GOT3 (cell line): Measurements from ENCODE around the gene PANX1.

Experiments used
- DNase-seq: peaks from one replicate; lab custom pipeline; 2025; ENCODE audit warnings: mixed read lengths; lab: John Stamatoyannopoulos, UW

Gene PANX1

DNA sequence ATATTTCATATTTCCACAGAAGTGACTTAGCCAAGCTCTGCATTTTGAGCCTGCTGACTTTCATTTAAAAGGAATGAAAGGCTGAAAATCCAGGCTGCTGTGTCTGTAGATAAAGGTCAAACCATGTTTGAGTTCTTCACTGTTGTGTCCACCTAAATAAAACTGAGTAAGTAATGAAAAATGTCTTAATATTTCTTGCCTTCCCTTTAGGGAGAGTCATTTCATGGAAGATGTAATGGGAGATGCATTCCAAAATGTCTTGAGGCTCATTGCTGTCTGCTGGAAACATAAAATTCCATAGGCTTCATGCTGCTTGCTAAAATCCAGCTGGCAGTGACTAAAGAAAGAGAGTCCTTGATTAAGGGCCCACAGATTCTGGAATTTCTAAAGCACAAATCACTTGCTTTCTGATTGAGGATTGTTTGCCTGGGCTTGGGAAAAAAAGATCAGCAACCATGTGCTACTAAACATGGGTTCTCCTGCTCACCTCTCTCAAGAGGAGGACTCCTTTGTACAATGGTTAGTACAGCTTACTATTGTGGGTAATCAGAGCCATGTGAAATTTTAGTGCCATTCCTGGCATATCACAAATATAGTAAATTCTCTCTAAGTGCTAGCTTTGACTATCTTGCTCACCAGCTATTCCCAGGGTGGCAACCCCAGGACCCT, 56.9 kb downstream of the PANX1 start:
- no peak for DNase-seq

DNA sequence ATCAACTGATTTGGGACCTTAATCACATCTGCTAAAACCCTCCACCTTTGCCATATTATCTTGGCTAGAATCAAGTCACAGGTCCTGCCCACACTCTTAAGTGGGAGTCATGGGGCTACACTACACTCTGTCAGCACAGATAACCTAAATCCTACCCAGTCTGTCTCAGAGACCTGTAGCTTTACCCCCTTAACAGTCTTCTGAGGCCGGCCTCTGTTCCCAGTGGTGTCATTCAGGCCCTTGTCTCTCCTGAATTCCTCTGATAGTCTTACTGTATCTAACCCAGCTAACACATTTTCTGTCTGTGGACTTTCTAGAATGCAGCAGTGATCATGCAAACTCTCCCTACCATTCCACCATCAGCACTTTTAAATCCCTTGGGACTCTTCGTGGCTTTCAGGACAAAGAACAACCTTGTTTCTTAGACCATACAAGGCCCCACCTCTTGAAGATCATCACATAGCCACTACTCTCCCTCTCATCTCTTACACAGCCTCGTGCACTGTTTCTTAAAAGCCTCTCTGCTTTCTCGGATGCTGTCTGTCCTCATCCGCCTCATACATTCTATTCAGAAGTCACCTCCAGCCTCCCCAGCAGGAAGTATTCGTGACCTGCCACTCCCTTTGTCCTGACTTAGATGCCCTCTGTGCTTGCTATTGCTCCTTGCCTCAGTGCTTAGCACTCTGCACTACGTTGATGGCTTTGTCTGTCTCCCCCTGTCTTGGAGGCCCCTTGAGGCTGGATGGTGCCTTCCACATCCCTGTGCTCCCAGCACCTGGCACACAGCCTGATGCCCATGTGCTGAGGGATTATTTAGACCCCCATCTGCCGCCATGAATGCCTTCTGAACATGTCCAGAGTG, 57.9 kb downstream of the PANX1 start:
- no peak for DNase-seq

DNA sequence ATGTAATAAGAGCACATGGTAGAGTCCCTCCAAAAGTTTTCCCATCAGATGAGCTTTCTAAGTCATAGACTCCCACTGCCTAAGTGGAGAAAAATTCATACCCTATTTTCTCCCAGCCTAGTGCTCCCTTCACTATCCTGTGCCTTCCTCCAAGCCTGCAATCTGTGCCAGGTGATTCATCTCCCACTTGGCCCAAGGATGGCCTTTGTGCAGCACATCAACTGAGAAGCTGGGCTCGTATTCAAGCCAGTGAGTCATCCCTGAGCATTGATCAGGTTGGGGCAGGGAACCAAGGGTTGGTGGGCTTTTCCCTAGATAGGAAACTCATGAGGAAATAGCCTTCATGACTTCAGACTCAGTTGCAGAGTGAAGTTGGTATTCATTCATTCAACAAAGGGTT, 64.6 kb downstream of the PANX1 start:
- DNase-seq: no peak

DNA sequence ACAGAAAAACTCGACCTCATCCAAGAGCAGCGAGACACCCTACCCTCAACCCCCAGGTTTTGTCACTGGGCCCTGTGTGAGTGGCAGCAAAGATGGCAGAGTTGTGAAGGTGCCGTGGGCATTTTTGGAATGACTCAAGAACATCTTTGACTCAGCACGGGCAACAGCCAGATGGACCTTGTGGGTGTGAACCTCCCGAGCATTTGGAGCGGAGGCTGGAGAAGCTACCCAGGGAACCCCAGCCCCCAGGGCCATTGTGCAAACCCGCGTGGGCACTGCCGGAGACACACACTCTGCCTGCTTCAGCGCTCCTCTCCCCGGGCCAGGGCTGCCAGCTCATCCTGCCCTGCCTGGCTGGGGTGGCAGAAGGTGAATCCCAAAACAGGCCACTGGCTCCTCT, 66.1 kb downstream of the PANX1 start:
- no peak for DNase-seq

DNA sequence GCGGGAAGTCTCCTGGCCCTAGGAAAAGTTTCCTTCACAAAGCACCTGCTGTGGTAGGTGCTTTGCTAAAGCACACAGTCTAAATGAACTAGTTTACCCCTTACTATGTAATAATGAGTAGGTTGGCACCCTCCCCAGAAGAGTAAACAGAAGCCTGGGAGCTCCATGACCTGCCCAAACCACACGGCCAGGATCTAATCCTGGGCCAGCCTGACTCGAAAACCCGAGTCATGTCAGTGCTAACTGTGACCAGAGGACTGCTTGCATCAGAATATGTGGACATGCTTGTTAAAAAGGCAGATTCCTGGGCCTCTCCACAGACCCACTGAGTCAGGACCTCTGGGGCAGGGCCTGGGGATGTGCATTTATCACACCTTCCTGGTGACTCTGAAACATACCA, 67.7 kb downstream of the PANX1 start:
- no peak for DNase-seq

DNA sequence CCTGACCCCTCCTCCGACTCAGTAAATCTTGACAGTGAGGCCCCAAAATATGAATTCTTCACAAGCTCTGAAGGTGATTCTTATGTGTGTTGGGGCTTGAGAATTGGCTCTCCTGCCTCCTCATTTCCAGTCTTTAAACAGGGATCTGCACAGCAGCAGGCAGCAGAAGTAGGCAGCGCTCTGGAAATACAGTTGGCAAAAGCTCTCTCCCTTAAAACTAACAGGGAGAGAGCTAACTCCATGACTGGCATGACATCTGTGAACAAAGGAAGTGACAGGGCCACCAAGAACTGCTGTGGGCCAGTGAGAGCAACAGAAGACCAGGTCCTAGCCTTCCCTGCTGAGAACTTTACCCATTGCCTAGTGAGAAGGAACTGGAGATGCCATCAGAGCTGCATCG, 70.1 kb downstream of the PANX1 start:
- DNase-seq: no peak

DNA sequence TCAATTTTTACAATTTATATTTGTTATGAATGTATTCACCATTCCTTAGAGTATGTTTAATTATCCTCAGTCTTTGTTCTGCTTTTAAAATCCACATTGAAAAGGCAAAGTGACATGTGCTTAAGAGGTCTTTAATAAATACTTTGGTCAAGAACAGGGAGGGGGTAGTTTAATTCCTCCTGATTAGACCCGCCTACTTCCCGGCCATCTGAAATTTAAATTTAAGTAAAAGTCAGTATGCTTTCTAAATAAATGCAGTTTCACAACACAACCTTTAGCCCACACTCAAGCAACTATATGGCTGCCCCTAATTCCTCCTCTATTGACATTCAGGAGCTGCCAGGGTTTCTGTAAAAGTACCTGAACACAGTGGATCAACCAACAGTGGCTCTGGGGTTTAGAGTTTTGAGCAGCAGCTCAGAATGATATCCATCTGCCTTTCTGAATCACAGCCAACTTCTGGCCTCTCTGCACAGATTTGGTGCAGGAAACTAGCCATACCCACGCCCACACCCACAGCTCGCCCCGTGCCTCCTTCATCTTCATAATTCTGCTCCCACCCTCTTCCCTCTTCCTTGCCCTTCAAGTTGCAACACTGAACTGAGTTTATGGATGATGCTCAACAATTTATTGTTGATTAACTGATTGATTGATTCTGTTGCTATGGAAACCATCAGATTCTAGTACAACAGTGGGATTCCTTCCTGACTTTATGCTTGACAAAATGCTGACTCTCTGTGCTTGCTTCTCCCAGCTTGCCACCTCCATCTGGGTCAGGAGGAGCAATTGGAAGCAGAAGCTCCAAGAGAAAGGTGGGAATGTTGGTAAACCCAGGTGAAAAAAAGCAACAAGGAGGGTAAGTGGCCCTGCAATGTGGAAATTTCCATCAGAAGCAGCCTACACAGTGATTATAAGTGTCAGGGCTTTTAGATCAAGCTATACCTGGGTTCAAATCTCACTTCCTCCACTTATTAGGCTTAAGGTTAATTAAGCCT, 70.8 kb downstream of the PANX1 start:
- no peak for DNase-seq

DNA sequence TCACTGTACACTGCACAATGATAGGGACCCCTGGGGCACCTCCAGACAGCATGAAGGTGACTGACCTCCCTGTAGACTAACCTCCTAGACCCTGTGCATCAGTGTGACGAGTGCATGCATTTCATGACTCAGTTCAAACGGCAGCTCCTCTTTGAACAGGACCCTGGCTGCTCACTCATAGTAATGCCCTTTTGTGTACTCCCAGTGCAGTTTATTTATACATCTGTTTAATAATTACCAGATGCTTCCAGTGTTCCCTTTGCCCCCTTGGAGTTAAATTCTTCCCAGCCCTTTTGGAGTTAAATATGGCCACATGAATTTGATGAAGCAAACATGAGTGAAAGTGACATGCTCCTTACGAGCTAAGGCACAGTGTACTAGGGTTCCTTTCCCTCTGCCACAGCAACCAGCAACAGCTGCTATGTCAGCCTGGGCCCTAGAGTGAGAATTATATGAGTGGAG, 72.4 kb downstream of the PANX1 start:
- no peak for DNase-seq

DNA sequence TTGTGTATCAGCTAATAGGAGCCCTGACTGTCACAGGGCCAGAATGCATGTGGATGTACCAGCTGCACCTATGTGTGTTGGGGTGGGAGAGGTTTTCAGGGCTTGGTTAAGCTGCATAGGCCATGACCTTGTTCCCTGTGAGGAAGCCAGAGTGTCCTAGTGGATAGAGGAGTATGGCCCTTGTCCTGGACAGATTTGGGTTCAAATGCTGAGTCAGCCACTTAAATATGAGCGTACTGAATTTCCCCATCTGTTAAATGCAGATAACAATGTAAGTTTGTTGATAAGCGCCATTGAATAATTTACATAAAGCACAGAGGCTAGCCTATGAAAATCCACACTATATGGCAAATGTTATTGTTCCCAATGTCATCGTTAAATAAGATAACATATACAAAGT, 74.4 kb downstream of the PANX1 start:
- DNase-seq: no peak

DNA sequence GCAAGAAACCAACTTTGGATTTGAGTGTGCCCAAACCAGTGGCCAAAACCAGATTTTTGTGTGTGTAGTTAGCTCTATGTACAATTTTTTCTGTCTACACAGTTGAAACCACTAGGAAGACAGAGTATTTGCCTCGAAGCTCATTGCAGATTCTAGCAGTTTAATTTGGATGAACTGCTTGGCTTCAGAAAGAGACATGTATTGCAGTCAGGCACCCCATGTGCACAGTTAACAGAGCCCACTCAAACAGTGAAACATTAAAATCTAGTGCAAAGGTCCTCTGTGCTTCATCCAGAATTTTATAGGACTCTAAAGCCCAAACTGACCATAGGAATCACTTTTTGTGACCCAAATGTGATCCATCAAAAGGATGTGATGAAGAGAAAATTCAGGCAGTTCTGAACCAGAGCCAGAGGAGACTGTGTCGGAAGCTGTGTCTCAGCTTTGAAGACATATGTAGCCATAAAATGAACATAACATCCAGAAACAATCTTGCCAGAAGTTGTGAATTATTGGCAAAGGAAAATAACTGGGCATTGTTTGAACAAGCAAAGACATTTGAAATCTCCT, 82.7 kb downstream of the PANX1 start:
- DNase-seq: no peak

DNA sequence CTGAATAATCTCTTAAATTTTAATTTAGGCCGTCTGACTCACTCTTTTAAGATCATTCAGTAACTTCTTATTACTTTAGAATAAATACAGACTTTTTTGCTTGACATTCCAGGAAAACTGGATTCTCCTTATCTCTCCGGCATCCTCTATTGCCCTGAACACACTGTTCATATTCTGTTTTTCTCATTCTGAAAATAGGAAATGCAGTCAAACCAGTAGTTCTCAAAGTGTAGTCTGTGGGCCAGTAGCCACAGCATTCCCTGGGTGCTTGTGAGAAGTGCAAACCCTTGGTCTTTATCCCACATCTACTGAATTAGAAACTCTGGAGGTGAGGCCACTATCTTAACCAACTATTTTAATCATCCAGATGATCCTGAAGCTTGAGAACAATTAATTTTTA, 84.3 kb downstream of the PANX1 start:
- DNase-seq: no peak

DNA sequence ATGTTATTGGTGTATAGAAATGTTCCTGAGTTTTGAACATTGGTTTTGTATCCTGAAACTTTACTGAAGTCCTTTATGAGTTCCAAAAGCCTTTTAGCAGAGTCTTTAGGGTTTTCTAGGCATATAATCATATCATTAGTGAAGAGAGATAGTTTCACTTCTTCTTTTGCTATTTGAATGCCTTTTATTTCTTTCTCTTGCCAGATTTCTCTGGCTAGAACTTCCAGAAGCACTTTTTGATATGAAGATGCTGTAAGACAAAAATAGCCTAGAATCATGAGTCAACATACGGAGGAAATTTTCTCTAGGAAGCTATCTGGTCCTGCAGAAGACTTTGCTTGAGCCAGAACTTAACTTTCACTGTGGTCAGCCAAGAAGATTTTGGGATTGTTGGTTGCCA, 89.1 kb downstream of the PANX1 start:
- DNase-seq: no peak

DNA sequence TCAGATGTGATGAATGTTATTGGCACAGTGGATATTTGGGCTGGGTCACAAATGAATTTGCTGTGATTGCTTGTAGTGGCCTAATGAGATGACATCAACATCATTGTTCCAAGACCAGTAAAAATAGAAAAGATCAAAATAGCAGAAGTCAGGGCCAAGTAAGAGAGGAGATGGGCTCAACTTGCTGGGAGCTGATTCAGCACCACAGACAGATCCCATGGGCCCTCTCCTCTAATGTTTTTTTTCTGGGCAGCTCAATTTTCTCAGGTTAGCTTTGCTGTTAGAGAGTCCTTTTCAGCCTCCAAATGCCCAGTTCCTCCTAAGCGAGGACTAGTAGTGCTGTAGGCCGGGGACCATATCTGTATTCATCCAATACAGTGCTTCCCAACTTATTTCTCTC, 89.7 kb downstream of the PANX1 start:
- DNase-seq: no peak

DNA sequence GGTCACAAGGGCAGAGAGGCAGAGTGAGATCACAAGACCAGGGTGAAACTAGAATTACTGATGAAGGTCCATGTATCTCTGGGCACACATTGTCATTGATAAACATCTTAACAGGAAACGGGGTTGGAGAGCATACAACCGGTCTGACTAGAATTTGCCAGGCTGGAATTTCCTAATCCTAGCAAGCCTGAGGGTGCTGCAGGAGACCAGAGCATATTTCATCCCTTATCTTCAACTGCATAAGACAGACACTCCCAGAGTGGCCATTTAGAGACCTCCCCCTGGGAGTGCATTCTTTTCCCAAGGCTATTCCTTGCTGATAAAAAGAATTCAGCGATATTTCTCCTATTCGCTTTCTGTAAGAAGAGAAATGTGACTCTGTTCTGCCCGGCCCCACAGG, 91.1 kb downstream of the PANX1 start:
- DNase-seq: no peak

DNA sequence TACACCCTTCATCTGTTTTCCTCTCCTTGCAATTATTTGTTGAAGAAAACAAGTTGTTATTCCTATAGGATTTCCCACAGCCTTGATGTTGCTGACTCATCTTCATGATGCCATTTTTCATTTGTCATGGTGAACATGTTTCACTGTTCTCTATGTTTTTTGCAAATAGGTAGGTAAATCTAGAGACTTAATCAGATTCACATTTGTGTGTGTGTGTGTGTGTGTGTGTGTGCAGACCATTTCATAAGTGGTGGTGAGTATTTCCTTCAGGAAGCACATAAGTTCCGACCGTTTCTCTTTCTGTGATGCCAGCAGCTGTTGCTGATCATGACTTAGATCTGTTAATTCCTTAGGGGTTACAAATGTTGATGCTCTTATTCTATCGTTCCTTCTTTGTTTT, 95.4 kb downstream of the PANX1 start:
- DNase-seq: no peak
